ENCODE measurements around the gene UBXN10. TPM values are rescaled to one million over a fixed set of nuclear protein-coding genes. Genes with fewer than 3 reads are reported as not detected.
A peak's percentile ranks its signal among the peaks of the same experiment; 100 is the strongest.
"Not testable (repeated sequence)": the region's sequence is repeated elsewhere in the genome, so short reads cannot be mapped to it uniquely, and the experiment has no call there.

UBXN10 gene
- total and polyA plus RNA-seq, 8 donors, result 0.31 to 8.0 (median 1.8) TPM

DNA sequence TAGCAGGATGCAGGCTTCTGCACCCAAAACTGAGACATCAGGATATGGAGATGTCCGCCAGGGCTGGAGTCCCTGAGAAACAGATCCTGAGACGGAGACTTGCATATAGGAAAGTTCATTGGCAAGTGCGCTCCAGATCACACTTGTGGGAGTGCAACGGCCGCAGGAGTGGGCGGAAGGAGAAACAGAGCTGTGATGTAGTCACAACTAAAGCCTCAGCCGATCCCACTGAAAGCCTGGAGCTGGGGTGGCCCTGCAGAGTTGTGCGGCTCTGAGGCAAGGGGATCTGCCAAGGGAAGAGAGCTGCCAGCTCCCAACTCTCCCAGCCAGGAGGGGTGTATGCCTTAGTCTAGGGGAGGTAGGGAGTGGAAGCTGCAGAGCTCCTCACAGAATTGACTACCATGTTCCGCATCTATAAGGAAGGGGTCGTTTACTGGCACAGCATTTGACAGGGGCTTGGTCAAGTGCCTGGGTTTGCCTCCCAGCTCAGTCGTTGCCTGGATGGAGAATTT is 42.5 kb downstream of the UBXN10 start:
- TF ChIP-seq POLR2A (IDR thresholded peaks at IDR 0.05) (no peak), EP300 (IDR thresholded peaks at IDR 0.05) (no peak), POLR2AphosphoS5 (IDR thresholded peaks at IDR 0.05) (no peak)
- TF ChIP-seq, protein P1, sequence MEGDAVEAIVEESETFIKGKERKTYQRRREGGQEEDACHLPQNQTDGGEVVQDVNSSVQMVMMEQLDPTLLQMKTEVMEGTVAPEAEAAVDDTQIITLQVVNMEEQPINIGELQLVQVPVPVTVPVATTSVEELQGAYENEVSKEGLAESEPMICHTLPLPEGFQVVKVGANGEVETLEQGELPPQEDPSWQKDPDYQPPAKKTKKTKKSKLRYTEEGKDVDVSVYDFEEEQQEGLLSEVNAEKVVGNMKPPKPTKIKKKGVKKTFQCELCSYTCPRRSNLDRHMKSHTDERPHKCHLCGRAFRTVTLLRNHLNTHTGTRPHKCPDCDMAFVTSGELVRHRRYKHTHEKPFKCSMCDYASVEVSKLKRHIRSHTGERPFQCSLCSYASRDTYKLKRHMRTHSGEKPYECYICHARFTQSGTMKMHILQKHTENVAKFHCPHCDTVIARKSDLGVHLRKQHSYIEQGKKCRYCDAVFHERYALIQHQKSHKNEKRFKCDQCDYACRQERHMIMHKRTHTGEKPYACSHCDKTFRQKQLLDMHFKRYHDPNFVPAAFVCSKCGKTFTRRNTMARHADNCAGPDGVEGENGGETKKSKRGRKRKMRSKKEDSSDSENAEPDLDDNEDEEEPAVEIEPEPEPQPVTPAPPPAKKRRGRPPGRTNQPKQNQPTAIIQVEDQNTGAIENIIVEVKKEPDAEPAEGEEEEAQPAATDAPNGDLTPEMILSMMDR (IDR thresholded peaks at IDR 0.05), result no peak
- no peak overlapping the region for H3K27ac ChIP-seq
- no peak overlapping the region for H3K4me3 ChIP-seq
- peaks cover 0 to 85% (median 24%) of the 10 kb centered on the region in 3 donors for H3K27me3 ChIP-seq
- no peak for DNase-seq
- intact Hi-C loops (cut with DNase I; ENCODE audit: low total_unique reads), result no loop called here
- H3K4me1 ChIP-seq, result no peaks in the 10 kb centered on the region
- 80 to 88% (median 86%) methylated on average over 10 to 11 of the region's 11 CpGs for WGBS, 5 donors
- no peaks in the 10 kb centered on the region for H3K36me3 ChIP-seq
- H3K9me3 ChIP-seq, result no peaks in the 10 kb centered on the region

DNA sequence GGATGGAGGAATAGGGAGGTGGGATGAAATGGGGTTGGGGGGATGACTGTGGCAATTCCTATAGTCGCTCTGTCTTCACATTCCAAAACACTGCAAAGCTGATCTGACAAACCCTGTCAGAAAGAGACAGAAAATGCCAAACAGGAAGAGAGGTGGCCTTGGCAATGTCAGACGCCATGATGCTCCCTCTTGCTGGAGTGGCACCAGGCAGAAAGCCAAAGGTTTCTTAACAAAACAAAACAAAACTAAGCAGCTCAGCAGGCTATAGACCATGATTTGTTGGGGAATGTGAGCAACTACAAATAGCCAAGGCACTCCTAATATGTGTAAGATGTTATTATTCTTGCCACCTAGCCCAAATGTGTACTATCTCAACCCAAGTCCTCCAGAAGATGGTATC is 43.3 kb downstream of the UBXN10 start:
- H3K4me3 ChIP-seq, result no peak overlapping the region
- no peak for DNase-seq
- H3K27ac ChIP-seq, result no peak overlapping the region
- H3K9me3 ChIP-seq, result no peaks in the 10 kb centered on the region
- peaks cover 0 to 85% (median 24%) of the 10 kb centered on the region in 3 donors for H3K27me3 ChIP-seq
- TF ChIP-seq EP300 (IDR thresholded peaks at IDR 0.05) (no peak), POLR2AphosphoS5 (IDR thresholded peaks at IDR 0.05) (no peak), POLR2A (IDR thresholded peaks at IDR 0.05) (no peak)
- TF ChIP-seq, protein P1 (IDR thresholded peaks at IDR 0.05), result no peak
- no peaks in the 10 kb centered on the region for H3K4me1 ChIP-seq
- H3K36me3 ChIP-seq, result no peaks in the 10 kb centered on the region
- WGBS, 5 donors, result 43 to 60% (median 56%) methylated on average over 2 of the region's 2 CpGs
- intact Hi-C loops (cut with DNase I; ENCODE audit: low total_unique reads), result no loop called here

DNA sequence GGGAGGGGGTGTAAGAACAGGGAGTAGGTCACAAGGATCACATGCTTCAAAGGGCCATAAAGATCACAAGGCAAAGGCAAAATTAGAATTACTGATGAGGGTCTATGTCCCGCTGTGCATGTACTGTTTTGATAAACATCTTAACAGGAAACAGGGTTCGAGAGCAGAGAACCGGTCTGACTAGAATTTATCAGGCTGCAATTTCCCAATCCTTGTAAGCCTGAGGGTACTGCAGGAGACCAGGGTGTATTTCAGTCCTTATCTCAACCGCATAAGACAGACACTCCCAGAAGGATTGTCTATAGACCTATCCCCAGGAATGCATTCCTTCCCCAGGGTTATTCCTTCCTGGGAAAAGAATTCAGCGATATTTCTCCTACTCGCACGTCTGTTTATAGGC is 46.7 kb downstream of the UBXN10 start:
- peaks cover 0 to 88% (median 24%) of the 10 kb centered on the region in 3 donors for H3K27me3 ChIP-seq
- H3K27ac ChIP-seq; intact Hi-C loops (cut with DNase I; ENCODE audit: low total_unique reads); H3K4me3 ChIP-seq; H3K4me1 ChIP-seq; H3K9me3 ChIP-seq; H3K36me3 ChIP-seq; DNase-seq: not testable (repeated sequence)
- WGBS, 5 donors, result 11 to 20% (median 14%) methylated on average over 7 of the region's 7 CpGs

DNA sequence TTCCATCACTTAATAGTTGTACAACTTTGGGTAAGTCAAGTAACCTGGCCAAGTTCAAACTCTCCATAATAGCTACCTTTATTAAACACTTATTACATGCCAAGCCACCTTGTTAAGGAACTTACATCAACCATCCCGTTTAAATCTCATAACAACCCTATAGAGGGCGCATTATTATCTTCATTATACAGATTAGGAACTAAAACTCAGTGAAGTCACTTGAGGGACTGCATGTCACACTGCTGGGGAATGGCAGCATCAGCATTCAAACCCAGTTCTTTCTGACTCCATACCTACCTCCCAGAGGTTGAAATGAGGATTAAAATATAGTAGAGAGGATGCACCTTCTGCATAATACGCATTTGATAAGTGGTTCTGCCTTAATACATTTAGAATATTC is 47.5 kb downstream of the UBXN10 start:
- WGBS, 5 donors, result 31 to 40% (median 37%) methylated on average over 3 of the region's 3 CpGs
- Histone ChIP-seq H3K27me3 (peaks cover 0 to 82% (median 20%) of the 10 kb centered on the region in 3 donors), H3K9me3 (no peaks in the 10 kb centered on the region), H3K4me1 (no peaks in the 10 kb centered on the region), H3K36me3 (no peaks in the 10 kb centered on the region), H3K4me3 (no peak overlapping the region), H3K27ac (no peak overlapping the region)
- peak in 1 of 2 donors; percentile 12 for DNase-seq
- intact Hi-C loops (cut with DNase I; ENCODE audit: low total_unique reads), result no loop called here
- TF ChIP-seq, protein P1 (IDR thresholded peaks at IDR 0.05), result no peak
- TF ChIP-seq POLR2A (IDR thresholded peaks at IDR 0.05), result no peak
- no peak for TF ChIP-seq EP300 (IDR thresholded peaks at IDR 0.05)
- no peak for TF ChIP-seq POLR2AphosphoS5 (IDR thresholded peaks at IDR 0.05)

DNA sequence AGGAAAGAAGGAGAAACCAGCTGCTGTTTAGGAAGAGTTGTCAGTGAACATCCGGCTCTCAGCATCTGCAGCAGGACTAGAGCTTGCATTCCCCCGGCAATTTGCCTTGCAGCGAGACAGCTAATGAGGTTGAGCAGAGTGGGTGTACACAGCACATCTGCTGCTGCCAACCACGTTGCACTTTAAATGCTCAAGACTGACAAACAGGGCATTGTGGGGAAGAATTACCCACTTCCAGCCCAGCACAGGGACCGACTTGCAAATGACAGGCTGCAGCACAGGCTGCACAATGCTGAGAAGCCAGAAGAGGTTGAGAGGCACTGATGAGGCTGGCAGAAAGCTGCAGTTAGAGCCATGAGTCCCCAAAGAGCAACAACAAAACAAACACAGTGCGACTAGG is 48.0 kb downstream of the UBXN10 start:
- DNase-seq, result peak in 1 of 2 donors; percentile 65
- intact Hi-C loops (cut with DNase I; ENCODE audit: low total_unique reads), result no loop called here
- Histone ChIP-seq H3K9me3 (no peaks in the 10 kb centered on the region), H3K27me3 (peaks cover 0 to 80% (median 18%) of the 10 kb centered on the region in 3 donors), H3K36me3 (no peaks in the 10 kb centered on the region), H3K4me1 (no peaks in the 10 kb centered on the region), H3K4me3 (no peak overlapping the region), H3K27ac (no peak overlapping the region)
- TF ChIP-seq EP300 (IDR thresholded peaks at IDR 0.05) (no peak), POLR2A (IDR thresholded peaks at IDR 0.05) (no peak), POLR2AphosphoS5 (IDR thresholded peaks at IDR 0.05) (no peak)
- TF ChIP-seq, protein P1 (IDR thresholded peaks at IDR 0.05), result no peak
- 24 to 51% (median 40%) methylated on average over 6 of the region's 6 CpGs for WGBS, 5 donors
